ENCODE measurements around the gene THYN1.

DNA sequence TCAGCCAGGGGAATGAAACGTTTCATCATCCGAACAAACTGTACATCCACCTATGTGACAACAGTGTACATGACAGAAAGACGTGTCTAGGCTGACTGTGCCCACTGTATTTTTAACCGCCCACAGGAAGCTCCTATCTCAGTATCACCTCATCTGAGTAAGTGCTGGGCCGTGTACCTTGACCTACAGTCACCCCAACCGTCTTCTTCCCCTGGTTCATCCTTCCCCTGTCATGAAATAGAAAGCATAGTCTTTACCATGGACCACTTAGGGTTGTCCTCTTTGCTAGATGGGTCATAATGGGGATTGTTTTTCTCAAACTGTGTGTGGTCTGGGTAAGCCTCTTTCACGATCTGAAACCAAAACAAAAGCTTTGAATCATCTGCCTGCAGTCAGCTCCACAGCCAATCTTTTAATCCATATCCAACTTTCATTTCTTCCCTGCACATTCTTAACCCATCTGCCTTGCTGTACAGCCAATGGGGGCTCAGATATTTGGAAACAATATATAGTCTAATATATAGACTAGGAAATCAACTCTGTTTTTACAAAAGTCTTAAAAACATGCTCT is 4.2 kb downstream of the THYN1 start:
- TF ChIP-seq EZH2 (optimal IDR thresholded peaks at IDR 0.05; ENCODE audit: low read depth, low read length), result no peak
- TF ChIP-seq, protein P1, sequence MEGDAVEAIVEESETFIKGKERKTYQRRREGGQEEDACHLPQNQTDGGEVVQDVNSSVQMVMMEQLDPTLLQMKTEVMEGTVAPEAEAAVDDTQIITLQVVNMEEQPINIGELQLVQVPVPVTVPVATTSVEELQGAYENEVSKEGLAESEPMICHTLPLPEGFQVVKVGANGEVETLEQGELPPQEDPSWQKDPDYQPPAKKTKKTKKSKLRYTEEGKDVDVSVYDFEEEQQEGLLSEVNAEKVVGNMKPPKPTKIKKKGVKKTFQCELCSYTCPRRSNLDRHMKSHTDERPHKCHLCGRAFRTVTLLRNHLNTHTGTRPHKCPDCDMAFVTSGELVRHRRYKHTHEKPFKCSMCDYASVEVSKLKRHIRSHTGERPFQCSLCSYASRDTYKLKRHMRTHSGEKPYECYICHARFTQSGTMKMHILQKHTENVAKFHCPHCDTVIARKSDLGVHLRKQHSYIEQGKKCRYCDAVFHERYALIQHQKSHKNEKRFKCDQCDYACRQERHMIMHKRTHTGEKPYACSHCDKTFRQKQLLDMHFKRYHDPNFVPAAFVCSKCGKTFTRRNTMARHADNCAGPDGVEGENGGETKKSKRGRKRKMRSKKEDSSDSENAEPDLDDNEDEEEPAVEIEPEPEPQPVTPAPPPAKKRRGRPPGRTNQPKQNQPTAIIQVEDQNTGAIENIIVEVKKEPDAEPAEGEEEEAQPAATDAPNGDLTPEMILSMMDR (IDR thresholded peaks at IDR 0.05; ENCODE audit: low read length), result no peak
- no peak for TF ChIP-seq EZH2phosphoT487 (IDR thresholded peaks at IDR 0.05; ENCODE audit: low read length)

Measured in MM.1S (cell line).